GM12891 (cell line): ENCODE measurements around the gene ALPK3.

Source experiments
- DNase-seq: peaks from one replicate; pipeline ENCODE4 v3.0.0; 2011; ENCODE audit warnings: low spot score; ENCODE audit not compliant: insufficient read length
- FAIRE-seq: peaks from 2 replicates; lab custom pipeline; 2011; peaks lifted over from hg19 to GRCh38; lab: Jason Lieb, UNC
- PAX5 ChIP-seq: IDR thresholded peaks from 2 replicates; pipeline ENCODE4 v1.6.1; 2011; ENCODE audit warnings: low read length, moderate library complexity, mild to moderate bottlenecking; ENCODE audit not compliant: insufficient read depth, severe bottlenecking
- POLR2A ChIP-seq: IDR thresholded peaks from 2 replicates; pipeline ENCODE4 v1.6.1; 2011; ENCODE audit warnings: low read depth, low read length, control low read depth
- POLR2AphosphoS5 ChIP-seq: IDR thresholded peaks from 2 replicates; pipeline ENCODE4 v1.6.1; 2011; ENCODE audit warnings: low read depth, low read length, control low read depth
- POU2F2 ChIP-seq: IDR thresholded peaks from 2 replicates; pipeline ENCODE4 v1.6.1; 2011; ENCODE audit warnings: low read depth, mild to moderate bottlenecking, control low read depth, low read length, moderate library complexity
- SPI1 ChIP-seq: IDR thresholded peaks from 2 replicates; pipeline ENCODE4 v1.6.1; 2011; ENCODE audit warnings: low read depth, low read length, control low read depth
- TAF1 ChIP-seq: IDR thresholded peaks from 2 replicates; pipeline ENCODE4 v1.6.1; 2011; ENCODE audit warnings: low read depth, low read length, control low read depth

ALPK3 gene

DNA sequence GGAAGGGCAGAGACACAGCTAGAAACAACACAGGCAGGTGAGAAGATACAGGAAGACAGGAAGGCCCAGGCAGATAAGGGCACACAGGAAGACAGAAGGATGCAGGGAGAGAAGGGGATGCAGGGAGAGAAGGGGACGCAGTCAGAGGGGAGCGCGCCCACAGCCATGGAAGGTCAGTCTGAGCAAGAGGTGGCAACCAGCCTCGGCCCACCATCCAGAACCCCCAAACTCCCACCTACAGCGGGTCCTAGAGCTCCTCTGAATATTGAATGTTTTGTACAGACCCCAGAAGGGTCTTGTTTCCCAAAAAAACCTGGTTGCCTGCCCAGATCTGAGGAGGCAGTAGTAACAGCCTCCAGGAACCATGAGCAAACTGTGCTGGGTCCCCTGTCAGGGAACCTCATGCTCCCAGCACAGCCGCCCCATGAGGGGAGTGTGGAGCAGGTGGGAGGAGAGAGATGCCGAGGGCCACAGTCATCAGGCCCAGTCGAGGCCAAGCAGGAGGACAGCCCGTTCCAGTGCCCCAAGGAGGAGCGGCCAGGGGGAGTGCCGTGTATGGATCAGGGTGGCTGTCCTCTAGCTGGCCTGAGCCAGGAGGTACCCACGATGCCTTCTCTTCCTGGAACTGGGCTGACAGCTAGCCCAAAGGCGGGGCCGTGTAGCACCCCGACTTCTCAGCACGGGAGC lies 39.7 kb downstream of the ALPK3 start:
- no peak for DNase-seq
- TF ChIP-seq SPI1, result no peak
- FAIRE-seq, result no peak

DNA sequence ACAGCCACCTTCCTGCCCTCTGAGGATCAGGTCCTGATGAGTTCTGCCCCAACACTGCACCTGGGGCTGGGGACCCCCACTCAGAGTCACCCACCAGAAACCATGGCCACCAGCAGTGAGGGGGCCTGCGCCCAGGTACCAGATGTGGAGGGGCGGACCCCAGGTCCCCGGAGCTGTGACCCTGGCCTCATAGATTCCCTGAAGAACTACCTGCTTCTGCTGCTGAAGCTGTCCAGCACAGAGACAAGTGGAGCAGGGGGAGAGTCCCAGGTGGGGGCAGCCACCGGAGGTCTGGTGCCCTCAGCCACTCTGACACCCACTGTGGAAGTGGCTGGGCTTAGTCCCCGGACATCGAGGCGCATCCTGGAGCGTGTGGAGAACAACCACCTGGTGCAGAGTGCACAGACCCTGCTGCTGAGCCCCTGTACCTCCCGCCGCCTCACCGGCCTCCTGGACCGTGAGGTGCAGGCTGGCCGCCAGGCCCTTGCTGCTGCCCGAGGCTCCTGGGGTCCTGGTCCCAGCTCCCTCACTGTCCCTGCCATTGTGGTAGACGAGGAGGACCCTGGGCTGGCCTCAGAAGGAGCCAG lies 40.4 kb downstream of the ALPK3 start:
- FAIRE-seq, result no peak
- DNase-seq, result no peak
- no peak for TF ChIP-seq POLR2AphosphoS5
- no peak for TF ChIP-seq TAF1
- TF ChIP-seq POU2F2, result no peak
- TF ChIP-seq POLR2A, result no peak
- TF ChIP-seq PAX5, result no peak
- TF ChIP-seq SPI1, result no peak

GRCh38 chr15:84858231-84858630 lies 41.1 kb downstream of the ALPK3 start:
- TF ChIP-seq POLR2A, result no peak
- no peak for TF ChIP-seq TAF1
- TF ChIP-seq POLR2AphosphoS5, result no peak
- TF ChIP-seq POU2F2, result no peak
- TF ChIP-seq PAX5, result no peak
- TF ChIP-seq SPI1, result no peak
- no peak for FAIRE-seq
- no peak for DNase-seq

DNA sequence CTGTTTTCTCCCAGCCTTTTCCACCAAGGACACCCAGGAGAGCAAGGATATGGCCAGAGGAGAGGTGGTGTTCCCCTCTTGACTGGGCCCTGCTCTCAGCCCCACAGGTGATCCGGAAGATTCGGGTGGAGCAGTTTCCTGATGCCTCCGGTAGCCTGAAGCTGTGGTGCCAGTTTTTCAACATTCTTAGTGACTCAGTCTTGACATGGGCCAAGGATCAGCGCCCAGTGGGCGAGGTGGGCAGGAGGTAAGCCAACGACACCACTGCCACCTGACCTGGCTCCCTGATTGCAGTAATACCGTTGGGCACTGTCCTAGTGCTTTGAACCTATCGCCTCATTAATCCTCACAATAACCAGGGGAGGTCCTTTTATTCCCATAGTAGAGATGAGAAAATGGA lies 42.0 kb downstream of the ALPK3 start:
- TF ChIP-seq POLR2AphosphoS5 (no peak), SPI1 (no peak), TAF1 (no peak), PAX5 (no peak), POU2F2 (no peak), POLR2A (no peak)
- no peak for FAIRE-seq
- no peak for DNase-seq

GRCh38 chr15:84859651-84860050 lies 42.5 kb downstream of the ALPK3 start:
- no peak for FAIRE-seq
- no peak for DNase-seq
- TF ChIP-seq SPI1 (no peak), POLR2AphosphoS5 (no peak), TAF1 (no peak), PAX5 (no peak), POU2F2 (no peak), POLR2A (no peak)

- DNase-seq, result no peak
- TF ChIP-seq POU2F2 (no peak), TAF1 (no peak), PAX5 (no peak), SPI1 (no peak), POLR2A (no peak), POLR2AphosphoS5 (no peak)
- no peak for FAIRE-seq
These were observed 44.6 kb downstream of the ALPK3 start for GRCh38 chr15:84861781-84862180.

DNA sequence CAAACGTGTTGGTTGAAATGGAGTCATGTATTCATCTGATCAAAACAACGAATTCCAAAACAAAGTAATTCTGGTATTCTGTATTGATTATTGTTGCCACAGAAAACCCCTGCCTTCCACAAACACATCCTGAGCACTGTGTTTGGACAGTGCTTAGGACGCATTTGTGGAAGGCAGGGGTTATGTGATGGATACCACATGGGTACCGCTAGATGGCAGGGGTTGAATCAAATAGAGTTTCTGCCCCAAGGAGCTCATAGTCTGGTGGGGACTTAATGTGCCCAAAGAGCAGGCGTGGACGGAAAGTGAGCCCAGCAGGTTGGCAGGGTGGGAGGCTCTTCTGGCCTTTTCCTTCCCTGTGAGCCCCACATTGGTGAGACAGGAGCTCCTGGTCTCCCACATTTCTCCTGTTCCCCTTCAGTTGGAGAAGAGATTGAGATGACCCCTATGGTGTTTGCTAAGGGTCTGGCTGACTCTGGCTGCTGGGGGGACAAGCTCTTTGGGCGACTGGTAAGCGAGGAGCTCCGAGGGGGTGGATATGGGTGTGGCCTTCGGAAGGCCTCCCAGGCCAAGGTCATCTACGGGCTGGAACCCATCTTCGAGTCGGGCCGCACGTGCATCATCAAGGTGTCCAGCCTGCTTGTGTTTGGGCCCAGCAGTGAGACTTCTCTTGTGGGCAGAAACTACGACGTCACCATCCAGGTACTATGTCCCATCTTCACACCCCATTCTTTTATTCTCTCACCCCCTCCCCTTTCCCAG lies 45.2 kb downstream of the ALPK3 start:
- FAIRE-seq (no peak), DNase-seq (no peak)
- TF ChIP-seq TAF1 (no peak), PAX5 (no peak), SPI1 (no peak), POU2F2 (no peak), POLR2A (no peak), POLR2AphosphoS5 (no peak)

DNA sequence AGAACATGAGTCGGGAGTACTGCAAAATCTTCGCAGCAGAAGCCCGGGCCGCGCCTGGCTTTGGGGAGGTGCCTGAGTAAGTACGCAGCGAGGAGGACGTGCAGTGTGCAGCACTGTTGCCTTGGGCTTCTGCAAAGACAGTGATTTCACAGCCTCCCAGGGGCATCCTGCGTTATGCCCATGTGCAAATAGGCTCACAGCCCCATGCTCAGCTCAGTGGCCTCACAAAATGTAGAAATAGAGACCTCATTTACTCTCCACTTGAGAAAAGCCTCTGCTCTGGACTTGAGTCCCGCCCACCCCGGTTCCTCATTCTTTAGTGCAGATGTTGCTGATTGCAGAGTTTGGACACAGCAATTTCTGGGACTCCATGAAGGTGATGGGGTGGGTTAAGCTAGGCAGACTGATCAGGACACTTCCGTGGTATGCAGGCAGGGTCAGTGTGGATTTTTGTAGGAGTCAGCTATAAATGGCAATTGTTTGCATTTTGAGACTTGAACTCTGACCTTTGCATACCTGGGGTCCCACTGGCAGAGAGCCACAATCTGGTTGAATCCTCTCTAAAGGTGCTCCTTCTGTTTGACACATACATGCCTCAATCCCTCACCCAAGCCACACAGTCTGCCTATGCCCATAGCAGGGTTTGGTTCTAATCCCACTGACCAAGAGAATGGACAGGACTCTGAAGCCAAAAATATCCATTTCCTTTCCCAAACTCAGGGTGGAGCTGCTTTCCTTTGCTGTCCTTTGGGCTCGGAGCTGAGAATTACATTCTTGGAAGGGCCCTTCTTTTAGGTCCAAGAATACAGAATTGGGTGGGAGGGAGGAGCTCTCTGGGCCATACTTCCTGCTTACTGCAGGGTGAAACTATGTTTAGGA lies 46.6 kb downstream of the ALPK3 start:
- no peak for TF ChIP-seq SPI1
- TF ChIP-seq PAX5, result no peak
- TF ChIP-seq POLR2A, result no peak
- TF ChIP-seq POLR2AphosphoS5, result no peak
- no peak for TF ChIP-seq POU2F2
- no peak for TF ChIP-seq TAF1
- no peak for FAIRE-seq
- no peak for DNase-seq

GRCh38 chr15:84864444-84864795 lies 47.3 kb downstream of the ALPK3 start:
- FAIRE-seq, result no peak
- no peak for DNase-seq
- no peak for TF ChIP-seq POLR2A
- TF ChIP-seq SPI1, result no peak
- no peak for TF ChIP-seq POLR2AphosphoS5
- no peak for TF ChIP-seq POU2F2
- TF ChIP-seq PAX5, result no peak
- no peak for TF ChIP-seq TAF1
